GM18870 (cell line): ENCODE measurements around the gene TNS1.

Source experiments
- ATAC-seq: cut with Tn5 transposase; IDR thresholded peaks from one replicate; pipeline ENCODE4 v1.9.1; 2021; ENCODE audit warnings: moderate library complexity; ENCODE audit not compliant: unreplicated experiment

The TNS1 gene

GRCh38 chr2:217753460-217754200 lies 249.2 kb downstream of the TNS1 start:
- no peak for ATAC-seq

GRCh38 chr2:217752714-217753459 lies 249.9 kb downstream of the TNS1 start:
- ATAC-seq = no peak

- no peak for ATAC-seq
Observed at GRCh38 chr2:217751952-217752351, 250.8 kb downstream of the TNS1 start.

GRCh38 chr2:217751192-217751591 lies 251.6 kb downstream of the TNS1 start:
- ATAC-seq = no peak
